ENCODE data around the gene PIBF1.
"Not testable (repeated sequence)": the region's sequence is repeated elsewhere in the genome, so short reads cannot be mapped to it uniquely, and the experiment has no call there.

PIBF1 gene

DNA sequence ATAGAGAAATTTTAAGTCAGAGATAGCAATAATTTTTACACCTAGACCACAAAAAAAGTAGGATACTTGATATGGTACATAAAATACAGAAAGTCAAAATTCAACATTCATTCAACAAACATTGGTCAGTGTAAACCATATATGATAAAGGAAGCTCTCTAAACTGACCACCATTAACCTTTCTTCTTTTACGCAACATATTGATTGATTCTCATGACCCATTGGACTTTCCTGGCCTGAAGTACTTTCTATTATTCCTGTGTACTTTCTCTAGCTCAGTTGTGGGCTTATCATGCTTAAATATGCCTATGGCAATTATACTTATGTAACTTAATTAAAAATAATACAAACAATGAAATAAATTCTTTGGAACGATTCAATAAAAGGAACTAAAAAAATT is 10.7 kb downstream of the PIBF1 start:
- no peak for DNase-seq (ENCODE audit: low read depth)
- no peak overlapping the region for H3K4me3 ChIP-seq (replicated peaks; ENCODE audit: low read depth, low read length)
- TF ChIP-seq, protein P1, sequence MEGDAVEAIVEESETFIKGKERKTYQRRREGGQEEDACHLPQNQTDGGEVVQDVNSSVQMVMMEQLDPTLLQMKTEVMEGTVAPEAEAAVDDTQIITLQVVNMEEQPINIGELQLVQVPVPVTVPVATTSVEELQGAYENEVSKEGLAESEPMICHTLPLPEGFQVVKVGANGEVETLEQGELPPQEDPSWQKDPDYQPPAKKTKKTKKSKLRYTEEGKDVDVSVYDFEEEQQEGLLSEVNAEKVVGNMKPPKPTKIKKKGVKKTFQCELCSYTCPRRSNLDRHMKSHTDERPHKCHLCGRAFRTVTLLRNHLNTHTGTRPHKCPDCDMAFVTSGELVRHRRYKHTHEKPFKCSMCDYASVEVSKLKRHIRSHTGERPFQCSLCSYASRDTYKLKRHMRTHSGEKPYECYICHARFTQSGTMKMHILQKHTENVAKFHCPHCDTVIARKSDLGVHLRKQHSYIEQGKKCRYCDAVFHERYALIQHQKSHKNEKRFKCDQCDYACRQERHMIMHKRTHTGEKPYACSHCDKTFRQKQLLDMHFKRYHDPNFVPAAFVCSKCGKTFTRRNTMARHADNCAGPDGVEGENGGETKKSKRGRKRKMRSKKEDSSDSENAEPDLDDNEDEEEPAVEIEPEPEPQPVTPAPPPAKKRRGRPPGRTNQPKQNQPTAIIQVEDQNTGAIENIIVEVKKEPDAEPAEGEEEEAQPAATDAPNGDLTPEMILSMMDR (IDR thresholded peaks at IDR 0.05; ENCODE audit: low read length, missing control alignments) = no peak

DNA sequence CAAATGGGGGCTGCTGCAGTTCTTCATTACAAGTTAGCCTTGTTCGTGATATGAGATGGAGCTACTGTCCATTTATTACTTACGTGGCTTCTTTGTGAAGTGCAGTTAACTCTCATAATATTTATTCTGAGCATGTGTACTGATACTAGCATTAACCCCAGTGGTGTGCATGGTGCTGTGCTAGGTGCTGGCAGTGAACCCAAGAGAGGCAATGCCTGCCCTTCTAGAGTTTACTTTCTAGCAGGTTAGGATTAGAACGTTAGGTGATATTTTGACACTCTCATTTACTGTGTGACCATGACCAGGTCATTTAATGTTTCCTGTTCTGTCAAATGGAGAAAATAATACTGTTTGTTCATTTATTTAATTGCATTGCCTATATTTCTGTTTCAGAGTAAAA is 16.9 kb downstream of the PIBF1 start:
- no peak overlapping the region for H3K4me3 ChIP-seq (replicated peaks; ENCODE audit: low read depth, low read length)
- DNase-seq (ENCODE audit: low read depth) = no peak
- TF ChIP-seq, protein P1 (IDR thresholded peaks at IDR 0.05; ENCODE audit: low read length, missing control alignments) = no peak

DNA sequence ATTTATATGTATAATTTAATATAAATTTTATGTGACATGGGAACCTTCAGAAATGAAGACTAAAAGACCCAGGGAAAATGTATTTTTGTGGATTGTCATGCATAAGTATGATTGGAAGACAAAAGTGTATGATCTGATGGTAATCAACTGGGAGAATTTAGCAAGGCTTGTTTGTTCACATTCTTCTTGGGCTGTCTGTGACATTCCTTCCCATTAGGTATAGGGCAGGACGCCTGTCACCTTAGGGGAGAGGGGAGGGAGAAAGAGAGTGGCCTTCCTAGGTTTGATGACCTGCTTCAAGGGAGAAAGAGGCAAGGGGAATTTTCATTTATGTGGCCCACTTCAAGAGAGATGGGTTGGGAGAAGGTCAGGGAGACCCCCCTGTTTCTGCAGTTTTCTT is 22.4 kb downstream of the PIBF1 start:
- no peak for DNase-seq (ENCODE audit: low read depth)
- no peak overlapping the region for H3K4me3 ChIP-seq (replicated peaks; ENCODE audit: low read depth, low read length)
- TF ChIP-seq, protein P1 (IDR thresholded peaks at IDR 0.05; ENCODE audit: low read length, missing control alignments) = no peak

DNA sequence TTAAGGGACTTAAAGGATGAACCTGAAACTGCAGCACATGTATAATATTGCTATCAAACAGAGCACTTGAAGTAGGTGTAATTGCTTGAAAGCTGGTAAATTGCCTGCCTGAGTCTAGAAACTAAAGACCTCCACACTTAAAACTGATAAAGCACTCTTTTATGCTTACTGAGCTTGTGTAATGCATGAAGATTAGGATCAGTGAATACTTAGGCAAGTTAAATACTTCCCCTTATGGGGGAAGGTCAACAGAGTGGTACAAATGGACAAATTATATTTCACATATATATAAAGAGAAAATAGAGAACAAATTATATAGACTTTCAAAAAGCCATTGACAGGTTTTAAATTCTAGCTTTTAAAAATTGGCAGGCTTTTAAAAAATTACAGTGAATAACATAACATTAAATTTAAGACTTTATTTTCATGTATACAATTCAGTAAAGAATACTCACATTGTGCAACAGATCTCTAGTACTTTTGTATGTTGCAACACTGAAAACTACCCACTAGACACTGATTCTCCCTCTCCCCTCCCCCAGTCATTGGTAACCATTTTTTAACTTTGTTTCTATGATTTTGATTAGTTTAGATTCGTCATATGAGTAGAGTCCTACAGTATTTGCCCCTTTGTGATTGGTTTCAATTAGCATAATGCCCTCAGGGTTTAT is 23.9 kb downstream of the PIBF1 start:
- DNase-seq (ENCODE audit: low read depth) = peak; percentile 44
- H3K4me3 ChIP-seq (replicated peaks; ENCODE audit: low read depth, low read length) = no peak overlapping the region
- TF ChIP-seq, protein P1 (IDR thresholded peaks at IDR 0.05; ENCODE audit: low read length, missing control alignments) = no peak

DNA sequence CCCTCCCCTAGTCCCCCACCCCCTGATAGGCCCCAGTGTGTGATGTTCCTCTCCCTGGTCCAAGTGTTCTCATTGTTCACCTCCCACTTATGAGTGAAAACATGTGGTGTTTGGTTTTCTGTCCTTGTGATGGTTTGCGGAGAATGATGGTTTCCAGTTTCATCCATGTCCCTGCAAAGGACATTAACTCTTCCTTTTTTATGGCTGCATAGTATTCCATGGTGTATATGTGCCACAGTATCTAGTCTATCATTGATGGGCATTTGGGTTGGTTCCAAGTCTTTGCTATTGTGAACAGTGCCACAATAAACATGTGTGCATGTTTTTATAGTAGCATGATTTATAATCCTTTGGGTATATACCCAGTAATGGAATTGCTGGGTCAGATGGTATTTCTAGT is 24.6 kb downstream of the PIBF1 start:
- not testable (repeated sequence) for DNase-seq (ENCODE audit: low read depth); H3K4me3 ChIP-seq (replicated peaks; ENCODE audit: low read depth, low read length)

DNA sequence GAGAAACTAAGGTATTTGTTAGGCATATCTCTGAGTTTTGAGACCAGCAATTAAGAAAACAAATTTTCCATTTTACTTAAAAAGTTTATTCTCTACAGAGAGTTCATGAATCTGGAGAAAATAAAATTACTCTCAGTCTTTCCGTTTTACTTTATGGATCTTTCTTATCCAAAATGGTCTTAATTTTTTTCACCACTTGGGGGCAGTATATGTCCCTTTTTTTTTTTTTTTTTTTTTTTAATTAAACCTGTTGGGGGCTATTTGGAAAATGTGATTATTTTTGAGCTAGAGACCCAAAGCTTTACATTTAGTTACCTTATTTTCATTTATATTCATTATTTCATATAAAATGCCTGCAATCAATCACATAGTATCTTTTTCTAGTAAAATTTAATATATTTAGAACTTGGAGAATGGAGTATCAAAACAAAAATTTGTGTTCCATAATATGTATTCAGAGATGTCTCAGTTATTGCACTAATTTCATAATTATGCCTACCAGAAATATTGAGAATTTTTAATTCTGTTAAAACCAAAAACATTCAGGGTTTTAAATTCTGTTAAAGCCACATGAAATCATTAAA is 27.1 kb downstream of the PIBF1 start:
- H3K4me3 ChIP-seq (replicated peaks; ENCODE audit: low read depth, low read length) = no peak overlapping the region
- peak; percentile 27 for DNase-seq (ENCODE audit: low read depth)
- TF ChIP-seq, protein P1 (IDR thresholded peaks at IDR 0.05; ENCODE audit: low read length, missing control alignments) = peak; percentile 39

DNA sequence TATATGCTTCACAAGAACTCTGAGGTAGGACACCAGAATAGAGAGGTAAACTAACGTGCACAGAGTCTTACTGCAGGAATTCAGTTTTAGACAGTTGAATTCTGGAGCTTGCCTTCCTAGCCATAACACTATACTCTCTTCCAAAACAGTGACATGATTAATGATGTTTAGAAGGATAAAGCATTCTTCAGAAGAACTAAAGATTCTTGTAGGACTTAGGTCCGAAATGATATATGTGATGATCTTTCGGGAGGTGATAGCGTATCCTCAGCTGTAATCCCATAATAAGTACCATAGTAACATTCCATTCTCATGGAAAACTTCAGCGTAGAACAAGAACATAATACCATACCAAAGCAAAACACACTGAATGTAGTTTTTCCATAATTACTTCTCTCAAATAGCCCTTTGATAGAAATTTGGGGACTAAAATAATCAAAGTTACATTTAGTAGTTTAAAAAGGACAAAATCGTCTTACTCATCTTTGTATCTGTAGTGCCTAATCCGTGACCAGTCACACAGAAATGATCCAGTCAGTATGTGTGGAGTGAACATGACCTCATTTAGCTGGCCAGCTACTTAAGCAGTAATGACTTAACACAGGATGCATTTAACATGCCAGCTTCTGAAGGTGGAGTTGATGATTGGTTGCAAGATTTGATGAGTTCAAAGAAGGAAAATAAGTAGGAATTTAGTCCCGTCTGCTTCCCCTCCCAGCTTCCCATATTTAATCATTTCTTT is 38.4 kb downstream of the PIBF1 start:
- DNase-seq (ENCODE audit: low read depth) = peak; percentile 42
- no peak overlapping the region for H3K4me3 ChIP-seq (replicated peaks; ENCODE audit: low read depth, low read length)
- TF ChIP-seq, protein P1 (IDR thresholded peaks at IDR 0.05; ENCODE audit: low read length, missing control alignments) = no peak

Data from fibroblast of pulmonary artery (primary cell).